Transverse colon (tissue), 4 donors: Measurements from ENCODE around the gene LRRC8D. TPM values are rescaled to one million over a fixed set of nuclear protein-coding genes. Genes with fewer than 3 reads are reported as not detected.

ENCODE experiments used
- DNase-seq: peaks from one replicate; pipeline ENCODE4 v3.0.0-alpha.2; 2019
- H3K27ac ChIP-seq, 4 donors: fragments of 200-600 bp; sonication (generic); 2 replicates each; pipeline ENCODE4 v1.5.1; 2016 to 2018; ENCODE audit warnings: inconsistent platforms in 4 of 4
- H3K27me3 ChIP-seq: fragments of 200-600 bp; sonication (generic); 2 replicates; pipeline ENCODE4 v1.5.1; 2017; ENCODE audit warnings: inconsistent platforms
- H3K36me3 ChIP-seq, 4 donors: fragments of 200-600 bp; sonication (generic); 2 replicates each; pipeline ENCODE4 v1.5.1; 2017 to 2019; ENCODE audit warnings: inconsistent platforms in 4 of 4
- H3K4me1 ChIP-seq, 4 donors: fragments of 200-600 bp; sonication (generic); 2 replicates each; pipeline ENCODE4 v1.5.1; 2017 to 2020; ENCODE audit warnings: inconsistent platforms in 4 of 4
- H3K4me3 ChIP-seq, 4 donors: fragments of 200-600 bp; sonication (generic); 1 replicate in 1 of 4; 2 replicates in 3 of 4; pipeline versions ENCODE4 v1.5.1 to v1.6.1; 2017 to 2019; ENCODE audit warnings: inconsistent platforms in 4 of 4
- H3K9me3 ChIP-seq, 2 donors: fragments of 200-600 bp; sonication (generic); 2 replicates each; pipeline ENCODE4 v1.5.1; 2017 to 2019; ENCODE audit warnings: inconsistent platforms in 2 of 2
- EP300 ChIP-seq: sonication (generic); formaldehyde crosslinking; IDR thresholded peaks from one replicate; pipeline ENCODE4 v1.6.1; 2017; ENCODE audit warnings: antibody characterized with exemption, low read depth
- POLR2A ChIP-seq: fragments of 450-650 bp; IDR thresholded peaks from one replicate; pipeline ENCODE4 v1.6.1; 2016; ENCODE audit warnings: antibody characterized with exemption, mild to moderate bottlenecking, moderate library complexity
- POLR2AphosphoS5 ChIP-seq, 3 donors: sonication (generic); formaldehyde crosslinking; IDR thresholded peaks; one replicate each; pipeline ENCODE4 v1.6.1; 2016; ENCODE audit warnings: antibody characterized with exemption in 3 of 3
- WGBS, 2 donors: methylation state at CpG; one replicate each; pipeline ENCODE4 v1.1.5; 2018; ENCODE audit warnings: low coverage in 1 of 2; 5-methylcytosine and 5-hydroxymethylcytosine counted together
- in situ Hi-C, 4 donors: fragments of 200-750 bp; cut with MboI; loops; one replicate each; pipeline versions ENCODE4 v1.15.0 to v1.15.1; 2017; ENCODE audit warnings: low sequenced_read_pairs in 3 of 4, low pct_ligation_motif_present in 1 of 4, low pct_unique_long_range_greater_than_20kb in 1 of 4
- intact Hi-C: fragments of 100-400 bp; cut with DNase I; formaldehyde crosslinking; loops from one replicate; pipeline ENCODE4 v1.15.1; 2023; ENCODE audit warnings: low total_unique reads
- total RNA-seq, 4 donors: library from RNA; depleted of rRNA; stranded (reverse); fragments of >200 nt; gene quantifications; one replicate each; pipeline ENCODE4 v1.1.0, GENCODE V29; 2016
- TF ChIP-seq, protein P1 (sequence below), 5 experiments: fragments of 200-600 bp in 3 of 5; fragments of 450-650 bp in 2 of 5; sonication (generic) in 3 of 5; IDR thresholded peaks; 1 replicate in 2 of 5; 2 replicates in 3 of 5; pipeline ENCODE4 v1.5.1; 2016 to 2017; ENCODE audit warnings: antibody characterized with exemption in 5 of 5, inconsistent platforms in 3 of 5, mild to moderate bottlenecking in 2 of 5, moderate library complexity in 1 of 5

Gene LRRC8D
- total RNA-seq, 4 donors from 2014 or later: 8.2 to 81.5 (median 52.4) TPM

DNA sequence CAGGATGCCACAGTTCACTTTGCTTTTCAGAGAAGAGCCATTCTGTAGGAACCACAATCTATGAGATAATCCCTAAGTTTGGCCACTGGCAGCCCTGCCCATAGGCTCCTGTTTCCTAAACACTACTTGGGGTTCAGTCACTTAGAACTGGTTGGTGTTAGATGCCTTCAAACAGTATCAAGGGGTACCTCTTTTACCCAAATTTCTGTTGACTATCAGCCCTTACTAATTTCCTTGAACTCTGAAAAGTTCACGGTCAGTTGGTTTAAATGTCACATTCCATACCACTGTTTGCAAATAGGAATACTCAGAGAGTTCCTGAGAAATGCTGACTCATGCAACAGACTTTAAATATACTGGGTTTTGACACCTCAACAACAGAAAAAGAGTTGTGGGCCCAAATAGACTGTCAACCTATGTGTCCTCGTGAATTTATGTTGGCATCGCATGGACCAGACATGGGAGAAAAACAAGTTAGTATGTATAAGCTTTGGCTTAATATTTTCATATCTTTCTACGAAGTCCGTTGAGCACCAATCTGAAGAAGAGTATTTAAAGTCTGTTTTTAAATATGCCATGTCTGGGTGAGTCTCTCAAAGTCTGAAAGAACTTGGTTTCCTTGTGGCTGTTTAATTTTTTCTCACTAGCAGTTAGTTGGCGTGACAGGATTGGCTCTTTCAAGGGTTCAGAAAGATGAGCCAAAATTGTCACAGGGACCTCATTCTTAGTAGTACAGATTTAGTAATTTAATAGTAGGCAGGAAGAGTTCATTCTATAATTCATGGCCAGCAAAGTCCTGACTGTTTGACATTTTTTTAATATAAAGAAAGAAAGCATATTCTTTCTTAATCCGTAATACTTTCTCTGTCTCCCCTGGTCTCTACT is 117.6 kb downstream of the LRRC8D start:
- no peak for DNase-seq
- Histone ChIP-seq H3K36me3 (no peaks in the 10 kb centered on the region), H3K27me3 (no peaks in the 10 kb centered on the region), H3K9me3 (no peaks in the 10 kb centered on the region), H3K4me3 (no peak overlapping the region), H3K27ac (no peak overlapping the region), H3K4me1 (peaks cover 0 to 6% (median under 1%) of the 10 kb centered on the region in 4 donors)
- TF ChIP-seq, protein P1, sequence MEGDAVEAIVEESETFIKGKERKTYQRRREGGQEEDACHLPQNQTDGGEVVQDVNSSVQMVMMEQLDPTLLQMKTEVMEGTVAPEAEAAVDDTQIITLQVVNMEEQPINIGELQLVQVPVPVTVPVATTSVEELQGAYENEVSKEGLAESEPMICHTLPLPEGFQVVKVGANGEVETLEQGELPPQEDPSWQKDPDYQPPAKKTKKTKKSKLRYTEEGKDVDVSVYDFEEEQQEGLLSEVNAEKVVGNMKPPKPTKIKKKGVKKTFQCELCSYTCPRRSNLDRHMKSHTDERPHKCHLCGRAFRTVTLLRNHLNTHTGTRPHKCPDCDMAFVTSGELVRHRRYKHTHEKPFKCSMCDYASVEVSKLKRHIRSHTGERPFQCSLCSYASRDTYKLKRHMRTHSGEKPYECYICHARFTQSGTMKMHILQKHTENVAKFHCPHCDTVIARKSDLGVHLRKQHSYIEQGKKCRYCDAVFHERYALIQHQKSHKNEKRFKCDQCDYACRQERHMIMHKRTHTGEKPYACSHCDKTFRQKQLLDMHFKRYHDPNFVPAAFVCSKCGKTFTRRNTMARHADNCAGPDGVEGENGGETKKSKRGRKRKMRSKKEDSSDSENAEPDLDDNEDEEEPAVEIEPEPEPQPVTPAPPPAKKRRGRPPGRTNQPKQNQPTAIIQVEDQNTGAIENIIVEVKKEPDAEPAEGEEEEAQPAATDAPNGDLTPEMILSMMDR (IDR thresholded peaks at IDR 0.05): no peak
- TF ChIP-seq POLR2AphosphoS5 (IDR thresholded peaks at IDR 0.05) (no peak), POLR2A (no peak), EP300 (no peak)
- 89 to 96% methylated on average over 7 of the region's 7 CpGs for whole genome bisulfite sequencing, 2 donors
- intact Hi-C loops (no loop called here), in situ Hi-C loops (no loop called here)

DNA sequence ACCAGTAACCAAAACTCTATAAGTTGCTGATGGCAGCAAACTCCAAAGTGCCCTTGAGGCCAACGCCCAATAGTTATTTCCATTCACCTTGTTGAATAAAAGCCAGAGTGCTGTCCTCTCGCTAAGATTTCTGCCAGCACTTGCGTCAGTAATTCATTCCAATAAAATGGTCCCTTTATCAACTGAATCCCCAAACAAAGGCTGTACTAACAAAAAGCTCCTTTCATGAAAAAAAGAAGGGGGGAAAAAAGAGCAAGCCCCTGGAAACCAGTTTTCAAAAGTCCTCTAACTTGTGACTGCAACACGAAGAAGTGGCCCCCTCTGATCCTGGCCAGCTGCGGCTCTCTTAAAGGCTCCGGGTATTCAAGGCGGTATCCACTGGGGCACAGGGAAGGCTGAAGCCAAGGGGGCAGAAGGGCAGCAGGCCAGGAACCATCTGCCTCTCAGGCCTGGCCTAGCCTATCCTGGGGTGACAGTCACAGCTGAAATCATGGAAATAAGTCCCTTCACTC is 118.3 kb downstream of the LRRC8D start:
- no peak for DNase-seq
- in situ Hi-C loops (no loop called here), intact Hi-C loops (no loop called here)
- TF ChIP-seq EP300 (no peak), POLR2AphosphoS5 (IDR thresholded peaks at IDR 0.05) (no peak), POLR2A (no peak)
- TF ChIP-seq, protein P1 (IDR thresholded peaks at IDR 0.05): no peak
- WGBS, 2 donors: 82 to 84% methylated on average over 7 of the region's 7 CpGs
- Histone ChIP-seq H3K9me3 (no peaks in the 10 kb centered on the region), H3K4me3 (no peak overlapping the region), H3K36me3 (no peaks in the 10 kb centered on the region), H3K27ac (no peak overlapping the region), H3K27me3 (no peaks in the 10 kb centered on the region), H3K4me1 (peaks cover 0 to 13% (median 4%) of the 10 kb centered on the region in 4 donors)

DNA sequence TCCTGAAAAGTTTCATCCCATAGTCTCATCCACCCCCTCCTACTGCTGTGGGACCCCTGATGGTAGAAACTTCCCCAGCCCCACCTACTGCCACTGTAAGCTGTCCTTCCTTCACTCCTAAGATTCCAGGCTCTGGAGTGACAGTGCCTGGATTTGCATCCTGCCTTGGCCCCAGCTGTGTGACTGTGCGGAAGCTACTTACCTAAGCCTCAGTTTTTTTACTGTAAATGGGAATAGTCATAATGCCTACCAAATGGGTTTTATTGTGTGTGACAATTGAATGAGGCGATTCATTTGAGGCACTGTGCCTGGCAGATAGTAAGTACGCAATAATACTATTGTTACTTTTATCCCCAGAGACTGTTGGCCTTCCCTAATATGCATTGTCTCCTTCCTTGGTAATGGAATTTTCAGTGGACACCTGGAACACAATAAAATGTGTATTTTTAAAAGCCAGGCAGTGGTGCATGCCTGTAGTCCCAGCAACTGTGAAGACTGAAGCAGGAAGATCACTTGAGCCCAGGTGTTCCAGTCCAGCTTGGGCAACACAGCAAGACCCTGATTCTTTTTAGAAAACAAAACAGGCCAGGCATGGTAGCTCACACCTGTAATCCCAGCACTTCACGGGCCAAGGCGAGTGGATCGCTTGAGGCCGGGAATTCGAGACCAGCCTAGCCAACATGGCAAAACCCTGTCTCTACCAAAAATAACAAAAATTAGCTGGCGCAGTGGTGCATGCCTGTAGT is 119.0 kb downstream of the LRRC8D start:
- DNase-seq: no peak
- intact Hi-C loops (no loop called here), in situ Hi-C loops (no loop called here)
- H3K27ac ChIP-seq: no peak overlapping the region
- H3K9me3 ChIP-seq: no peaks in the 10 kb centered on the region
- no peaks in the 10 kb centered on the region for H3K36me3 ChIP-seq
- H3K4me1 ChIP-seq: peaks cover 0 to 17% (median 8%) of the 10 kb centered on the region in 4 donors
- no peaks in the 10 kb centered on the region for H3K27me3 ChIP-seq
- TF ChIP-seq POLR2A: no peak
- TF ChIP-seq, protein P1 (IDR thresholded peaks at IDR 0.05): no peak
- TF ChIP-seq EP300: no peak
- TF ChIP-seq POLR2AphosphoS5 (IDR thresholded peaks at IDR 0.05): no peak
- 98 to 100% methylated on average over 3 to 9 of the region's 9 CpGs for WGBS, 2 donors
- no peak overlapping the region for H3K4me3 ChIP-seq

DNA sequence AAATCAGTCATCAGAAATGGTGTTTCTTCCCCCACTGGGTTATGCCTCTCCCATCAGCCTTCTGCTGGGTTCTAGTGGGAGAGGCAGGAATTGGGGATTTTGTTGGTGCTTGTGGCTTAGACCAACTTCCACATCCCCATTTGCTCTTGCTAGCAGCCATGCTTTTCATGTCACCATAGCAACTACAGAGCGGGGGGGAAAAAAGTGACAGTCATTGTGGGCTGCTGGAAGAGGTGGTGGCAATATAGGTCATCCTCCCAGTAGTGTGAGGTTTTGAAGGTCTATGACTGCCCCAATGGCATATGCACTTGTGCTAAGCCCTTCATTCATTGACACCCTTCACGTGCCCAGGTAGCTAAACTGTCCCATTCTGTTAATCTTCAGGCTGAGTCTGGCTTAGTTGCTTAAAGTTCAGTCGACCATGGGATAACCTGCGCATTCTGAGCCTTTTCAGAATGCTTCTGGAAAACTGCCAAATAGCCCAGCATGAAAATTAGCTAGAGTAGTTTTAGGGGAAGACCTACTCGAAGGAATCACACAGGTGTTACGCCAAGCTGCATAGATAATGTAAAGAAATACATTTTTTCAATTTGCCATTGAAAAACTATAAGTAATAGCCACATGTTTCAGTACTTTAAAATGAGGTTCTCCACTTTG is 120.4 kb downstream of the LRRC8D start:
- WGBS, 2 donors: 91 to 96% methylated on average over 4 to 6 of the region's 6 CpGs
- in situ Hi-C loops: no loop called here
- H3K9me3 ChIP-seq: no peaks in the 10 kb centered on the region
- DNase-seq: no peak
- no peak overlapping the region for H3K4me3 ChIP-seq
- no peaks in the 10 kb centered on the region for H3K27me3 ChIP-seq
- intact Hi-C loops: no loop called here
- H3K36me3 ChIP-seq: no peaks in the 10 kb centered on the region
- H3K27ac ChIP-seq: no peak overlapping the region
- H3K4me1 ChIP-seq: peaks cover 0 to 17% (median 8%) of the 10 kb centered on the region in 4 donors
- TF ChIP-seq POLR2AphosphoS5 (IDR thresholded peaks at IDR 0.05) (no peak), EP300 (no peak), POLR2A (no peak)
- TF ChIP-seq, protein P1 (IDR thresholded peaks at IDR 0.05): no peak
